Activated T-cell treated with anti-CD3 and anti-CD28 coated beads, Interleukin-2, amount 50 U/mL, for 1 hour (primary cell): ENCODE data around the gene AMPH.
"Not testable (repeated sequence)": the region's sequence is repeated elsewhere in the genome, so short reads cannot be mapped to it uniquely, and the experiment has no call there.

Experiments
- DNase-seq: peaks from one replicate; pipeline ENCODE4 v3.0.0-alpha.2; 2020

AMPH gene

GRCh38 chr7:38385682-38386081 is 245.5 kb downstream of the AMPH start:
- DNase-seq: no peak

- no peak for DNase-seq
These were observed 247.9 kb downstream of the AMPH start for GRCh38 chr7:38383281-38383680.

GRCh38 chr7:38382684-38383083 is 248.5 kb downstream of the AMPH start:
- DNase-seq: no peak

- DNase-seq: no peak
These were observed 255.7 kb downstream of the AMPH start for GRCh38 chr7:38375453-38375852.

GRCh38 chr7:38374507-38374906 is 256.7 kb downstream of the AMPH start:
- DNase-seq: peak; percentile 44

- no peak for DNase-seq
These were observed 258.0 kb downstream of the AMPH start for GRCh38 chr7:38373155-38373554.

- DNase-seq: no peak
These were observed 258.9 kb downstream of the AMPH start for GRCh38 chr7:38372290-38372689.

- peak; percentile 81 for DNase-seq
These were observed 261.2 kb downstream of the AMPH start for GRCh38 chr7:38369816-38370493.

GRCh38 chr7:38368191-38368605 is 263.0 kb downstream of the AMPH start:
- DNase-seq: peak; percentile 78

GRCh38 chr7:38367301-38367890 is 263.8 kb downstream of the AMPH start:
- no peak for DNase-seq

- DNase-seq: peak; percentile 77
These were observed 267.8 kb downstream of the AMPH start for GRCh38 chr7:38363379-38363778.

- DNase-seq: peak; percentile 52
These were observed 268.4 kb downstream of the AMPH start for GRCh38 chr7:38362611-38363237.

- no peak for DNase-seq
These were observed 270.4 kb downstream of the AMPH start for GRCh38 chr7:38360776-38361175.

- peak; percentile 77 for DNase-seq
These were observed 272.0 kb downstream of the AMPH start for GRCh38 chr7:38359071-38359601.

- not testable (repeated sequence) for DNase-seq
These were observed 272.8 kb downstream of the AMPH start for GRCh38 chr7:38358273-38358831.

- peak; percentile 65 for DNase-seq
These were observed 276.8 kb downstream of the AMPH start for GRCh38 chr7:38354271-38354851.

- DNase-seq: peak; percentile 42
These were observed 277.7 kb downstream of the AMPH start for GRCh38 chr7:38353431-38353881.

- DNase-seq: no peak
These were observed 279.6 kb downstream of the AMPH start for GRCh38 chr7:38351601-38352000.

GRCh38 chr7:38350777-38351176 is 280.4 kb downstream of the AMPH start:
- not testable (repeated sequence) for DNase-seq

- peak; percentile 60 for DNase-seq
These were observed 281.1 kb downstream of the AMPH start for GRCh38 chr7:38349869-38350583.

- not testable (repeated sequence) for DNase-seq
These were observed 281.9 kb downstream of the AMPH start for GRCh38 chr7:38349126-38349795.
